GM21390 (cell line): ENCODE data around the gene NAALADL2.
A peak's percentile ranks its signal among the peaks of the same experiment; 100 is the strongest.
"Not testable (repeated sequence)": the region's sequence is repeated elsewhere in the genome, so short reads cannot be mapped to it uniquely, and the experiment has no call there.

ENCODE experiments used
- ATAC-seq: cut with Tn5 transposase; IDR thresholded peaks from one replicate; pipeline ENCODE4 v1.9.1; 2021; ENCODE audit not compliant: unreplicated experiment

NAALADL2 gene

GRCh38 chr3:175248832-175249231 lies 389.7 kb downstream of the NAALADL2 start:
- ATAC-seq = no peak

- ATAC-seq = no peak
These were observed 396.6 kb downstream of the NAALADL2 start for GRCh38 chr3:175255698-175256097.

- no peak for ATAC-seq
These were observed 398.0 kb downstream of the NAALADL2 start for GRCh38 chr3:175257123-175257522.

DNA sequence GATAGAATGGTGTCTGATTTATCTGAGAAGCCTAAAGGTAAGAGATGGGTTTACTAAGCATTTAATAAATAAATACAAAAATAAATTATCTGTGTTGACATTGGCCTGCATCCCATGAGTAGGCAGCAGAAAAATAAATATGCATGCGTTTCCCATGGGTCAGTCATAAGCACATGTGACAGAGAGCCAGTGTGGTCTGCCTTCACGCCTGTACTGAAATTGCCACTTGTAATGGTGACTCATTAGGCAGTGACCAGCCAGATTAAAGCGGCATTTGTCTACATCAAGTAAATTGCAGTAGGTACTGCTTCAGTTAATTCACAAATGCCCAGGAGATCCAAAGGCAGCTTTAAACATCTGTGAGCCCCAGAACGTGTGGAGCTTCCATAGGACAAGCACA lies 399.6 kb downstream of the NAALADL2 start:
- ATAC-seq = no peak

DNA sequence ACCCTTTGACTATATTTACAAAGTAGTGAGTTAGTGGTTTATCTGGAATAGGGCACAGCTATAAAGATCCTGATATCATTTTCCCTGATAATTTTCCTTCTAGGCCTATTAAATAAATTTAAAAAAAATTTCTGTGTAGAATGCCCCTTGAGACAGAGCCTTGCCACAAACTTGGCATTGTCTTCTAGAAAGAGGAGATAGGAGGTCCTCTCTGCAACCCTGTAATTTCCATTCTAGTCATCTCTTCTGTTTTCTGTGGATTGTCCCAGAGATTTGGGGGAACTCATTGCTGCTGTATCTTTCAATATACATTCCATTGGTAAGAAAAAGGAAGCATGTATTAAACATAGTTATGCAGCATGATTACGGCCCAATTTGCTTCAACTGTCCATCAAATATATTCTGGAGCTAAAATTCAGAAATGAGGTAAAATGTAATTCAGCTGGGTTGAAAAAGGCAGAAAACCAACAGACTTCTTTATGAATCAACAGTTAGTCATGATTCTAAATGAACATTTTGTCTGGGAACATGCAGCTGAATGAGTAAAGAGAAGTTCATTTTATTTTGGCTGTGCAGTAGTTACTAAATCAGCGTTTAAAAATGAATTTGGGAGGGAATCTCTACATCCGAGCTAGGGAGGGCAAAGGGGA lies 401.1 kb downstream of the NAALADL2 start:
- no peak for ATAC-seq

- no peak for ATAC-seq
These were observed 407.3 kb downstream of the NAALADL2 start for GRCh38 chr3:175266478-175266877.

GRCh38 chr3:175267121-175267531 lies 408.0 kb downstream of the NAALADL2 start:
- no peak for ATAC-seq

- no peak for ATAC-seq
These were observed 408.4 kb downstream of the NAALADL2 start for GRCh38 chr3:175267561-175267960.

- ATAC-seq = no peak
These were observed 410.3 kb downstream of the NAALADL2 start for GRCh38 chr3:175269394-175269793.

GRCh38 chr3:175270198-175270837 lies 411.2 kb downstream of the NAALADL2 start:
- ATAC-seq = no peak

DNA sequence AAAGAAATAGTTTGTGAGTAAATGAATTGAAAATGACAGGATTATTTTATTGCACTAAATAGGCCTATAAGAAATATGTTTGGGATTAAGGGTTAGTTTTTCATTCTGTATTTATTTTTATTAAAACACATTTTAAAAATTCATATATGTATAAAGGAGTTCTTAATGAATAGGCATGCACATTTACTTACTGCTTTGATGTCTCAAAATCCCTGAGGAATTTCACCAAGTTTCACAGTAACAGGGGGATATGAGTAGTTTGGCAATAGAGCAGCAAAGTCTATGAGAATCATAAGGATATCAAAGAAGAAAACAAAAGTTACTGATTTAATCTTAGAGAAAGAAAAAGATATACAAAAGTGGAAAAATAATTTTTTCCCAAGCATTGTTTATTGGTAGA lies 411.7 kb downstream of the NAALADL2 start:
- ATAC-seq = no peak

DNA sequence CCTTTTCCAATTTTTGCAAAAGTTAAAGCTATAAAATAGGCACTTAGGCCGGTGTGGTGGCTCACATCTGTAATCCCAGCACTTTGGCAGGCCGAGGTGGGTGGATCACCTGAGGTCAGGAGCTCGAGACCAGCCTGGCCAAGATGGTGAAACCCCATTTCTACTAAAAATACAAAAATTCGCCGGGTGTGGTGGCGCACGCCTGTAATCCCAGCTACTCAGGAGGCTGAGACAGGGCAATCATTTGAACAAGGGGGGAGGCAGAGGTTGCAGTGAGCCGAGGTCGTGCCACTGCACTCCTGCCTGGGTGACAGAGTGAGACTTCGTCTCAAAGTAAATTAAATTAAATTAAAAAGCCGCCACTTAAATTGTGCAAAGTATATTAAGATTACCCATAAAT lies 412.3 kb downstream of the NAALADL2 start:
- ATAC-seq = not testable (repeated sequence)

GRCh38 chr3:175272392-175272791 lies 413.3 kb downstream of the NAALADL2 start:
- ATAC-seq = no peak

DNA sequence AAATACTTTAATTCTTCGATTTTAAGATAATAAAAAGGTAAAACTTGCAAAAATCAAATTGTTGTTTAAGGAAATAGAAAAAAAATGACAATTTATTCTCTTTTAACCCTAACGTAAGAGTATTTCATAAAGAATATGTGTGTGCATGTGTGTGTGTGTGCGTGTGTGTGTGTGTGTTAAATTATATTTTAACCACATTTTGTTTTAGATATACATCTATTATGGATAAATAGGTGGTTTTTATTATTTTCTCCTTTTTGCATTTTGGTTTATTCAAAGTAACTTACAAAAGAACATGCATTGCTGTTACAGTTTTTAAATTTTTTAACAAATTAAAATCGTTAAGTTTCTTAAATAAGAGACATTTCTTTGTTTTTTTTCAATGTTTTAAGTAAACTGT lies 414.4 kb downstream of the NAALADL2 start:
- ATAC-seq = no peak

DNA sequence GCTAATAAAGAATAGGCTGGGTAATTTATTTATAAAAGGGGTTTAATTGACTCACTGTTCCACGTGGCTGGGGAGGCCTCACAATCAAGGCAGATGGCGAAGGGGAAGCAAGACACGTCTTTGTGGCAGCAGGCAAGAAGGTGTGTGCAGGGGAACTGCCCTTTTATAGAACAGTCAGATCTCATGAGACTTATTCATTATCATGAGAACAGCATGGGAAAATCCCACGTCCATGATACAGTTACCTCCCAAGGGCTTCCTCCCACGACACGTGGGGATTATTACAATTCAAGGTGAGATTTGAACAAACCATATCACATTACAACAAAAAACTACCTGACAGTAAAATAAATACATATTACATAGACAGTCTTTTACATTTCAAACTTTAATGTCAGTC lies 414.9 kb downstream of the NAALADL2 start:
- ATAC-seq = peak; percentile 62

GRCh38 chr3:175274474-175275218 lies 415.5 kb downstream of the NAALADL2 start:
- ATAC-seq = peak; percentile 46

GRCh38 chr3:175278680-175279079 lies 419.5 kb downstream of the NAALADL2 start:
- no peak for ATAC-seq

GRCh38 chr3:175279457-175279856 lies 420.3 kb downstream of the NAALADL2 start:
- ATAC-seq = no peak

DNA sequence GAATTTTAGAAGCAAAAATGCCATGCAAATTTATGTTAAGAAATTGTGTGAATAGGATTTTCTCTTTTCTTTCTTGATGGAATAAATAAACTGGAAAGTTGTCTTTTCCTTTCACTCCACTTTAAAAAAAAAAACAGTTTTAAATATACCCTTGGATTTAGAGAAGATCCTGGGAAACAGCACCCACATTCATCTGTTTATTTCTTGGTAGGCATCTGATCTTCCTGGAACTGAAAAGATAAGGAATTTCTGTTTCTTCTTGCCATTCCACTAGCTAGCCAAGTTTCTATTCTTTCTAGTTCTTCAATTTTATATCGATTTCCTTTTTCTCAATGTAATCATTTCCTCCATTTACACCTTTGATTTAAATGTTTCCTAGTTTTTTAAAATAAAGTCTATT lies 420.8 kb downstream of the NAALADL2 start:
- ATAC-seq = no peak

- peak; percentile 100 for ATAC-seq
These were observed 428.3 kb downstream of the NAALADL2 start for GRCh38 chr3:175287361-175287963.

- ATAC-seq = no peak
These were observed 429.5 kb downstream of the NAALADL2 start for GRCh38 chr3:175288621-175289020.

DNA sequence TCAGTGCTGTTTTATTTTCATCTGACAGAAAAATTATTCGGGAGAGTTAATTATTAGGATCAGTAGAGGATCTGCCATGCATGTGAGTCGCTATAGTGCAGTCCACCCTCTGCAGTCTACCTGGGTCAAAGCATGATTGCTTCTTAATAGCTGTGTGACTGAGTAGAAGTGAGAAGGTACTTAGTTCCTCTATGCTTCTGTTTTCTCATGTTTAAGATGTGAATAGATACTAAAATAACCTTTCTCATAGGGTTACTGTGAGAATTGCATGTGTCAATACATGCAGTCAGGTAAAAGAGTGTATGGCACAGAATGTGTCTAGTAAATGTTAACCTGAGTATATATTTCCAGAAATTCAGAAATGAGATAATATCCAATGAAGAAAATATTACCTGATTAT lies 435.7 kb downstream of the NAALADL2 start:
- ATAC-seq = no peak
